ENCODE data around the gene CRYBG1. TPM values are rescaled to one million over a fixed set of nuclear protein-coding genes. Genes with fewer than 3 reads are reported as not detected.

Gene CRYBG1
- total RNA-seq, 1 experiment from 2014 or later = 19.9 TPM

DNA sequence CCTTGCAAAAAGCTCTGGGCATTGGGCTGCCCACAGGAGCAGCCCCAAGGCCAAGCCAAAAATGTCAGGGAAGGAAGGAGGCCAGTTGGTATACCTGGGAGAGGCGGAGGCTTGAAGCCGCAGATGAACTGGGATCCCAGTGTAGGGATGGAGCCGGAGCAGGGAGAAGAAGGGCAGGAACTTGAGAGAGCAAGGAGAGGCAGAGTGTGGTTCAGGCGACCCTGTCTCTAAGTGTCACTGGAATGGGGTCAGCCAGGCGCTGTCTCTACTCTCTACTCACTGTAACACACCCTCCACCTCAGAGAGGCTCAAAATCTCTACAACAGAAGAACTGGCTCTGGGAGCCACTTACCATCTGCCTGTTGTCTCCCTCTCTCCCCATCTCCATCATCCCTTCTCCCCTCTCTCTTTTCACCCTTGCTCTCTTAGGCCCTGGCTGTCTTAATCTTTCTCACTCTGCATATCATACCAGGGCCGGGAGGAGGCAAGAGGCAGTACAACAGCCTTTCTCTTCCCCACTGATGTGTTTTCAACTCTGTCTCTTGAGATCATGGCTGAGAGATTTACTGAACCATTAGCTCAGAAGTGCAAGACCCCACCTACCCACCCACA is 93.3 kb downstream of the CRYBG1 start:
- DNase-seq = no peak
- H3K27ac ChIP-seq (ENCODE audit: low read length) = no peak overlapping the region
- no peak for ATAC-seq
- H3K9me2 ChIP-seq (replicated peaks; ENCODE audit: low read length) = no peaks in the 10 kb centered on the region
- no peaks in the 10 kb centered on the region for H4K20me1 ChIP-seq (ENCODE audit: low read length)
- ChIA-PET POLR2A (ENCODE audit: unreplicated experiment) (no interaction called here), CTCF (no interaction called here)
- no peak overlapping the region for H3K4me3 ChIP-seq (ENCODE audit: low read length)
- intact Hi-C loops (cut with micrococcal nuclease) = no loop called here
- H3K4me1 ChIP-seq (ENCODE audit: insufficient read depth, low read length) = no peaks in the 10 kb centered on the region
- no peaks in the 10 kb centered on the region for H3K36me3 ChIP-seq (ENCODE audit: low read depth, low read length)
- no peak overlapping the region for H3K4me2 ChIP-seq (ENCODE audit: low read length)
- TF ChIP-seq EZH2 (IDR thresholded peaks at IDR 0.05; ENCODE audit: low read length, unreplicated experiment) = no peak
- no peak for TF ChIP-seq EZH2phosphoT487 (IDR thresholded peaks at IDR 0.05; ENCODE audit: borderline replicate concordance, low read length)
- TF ChIP-seq, protein P1, sequence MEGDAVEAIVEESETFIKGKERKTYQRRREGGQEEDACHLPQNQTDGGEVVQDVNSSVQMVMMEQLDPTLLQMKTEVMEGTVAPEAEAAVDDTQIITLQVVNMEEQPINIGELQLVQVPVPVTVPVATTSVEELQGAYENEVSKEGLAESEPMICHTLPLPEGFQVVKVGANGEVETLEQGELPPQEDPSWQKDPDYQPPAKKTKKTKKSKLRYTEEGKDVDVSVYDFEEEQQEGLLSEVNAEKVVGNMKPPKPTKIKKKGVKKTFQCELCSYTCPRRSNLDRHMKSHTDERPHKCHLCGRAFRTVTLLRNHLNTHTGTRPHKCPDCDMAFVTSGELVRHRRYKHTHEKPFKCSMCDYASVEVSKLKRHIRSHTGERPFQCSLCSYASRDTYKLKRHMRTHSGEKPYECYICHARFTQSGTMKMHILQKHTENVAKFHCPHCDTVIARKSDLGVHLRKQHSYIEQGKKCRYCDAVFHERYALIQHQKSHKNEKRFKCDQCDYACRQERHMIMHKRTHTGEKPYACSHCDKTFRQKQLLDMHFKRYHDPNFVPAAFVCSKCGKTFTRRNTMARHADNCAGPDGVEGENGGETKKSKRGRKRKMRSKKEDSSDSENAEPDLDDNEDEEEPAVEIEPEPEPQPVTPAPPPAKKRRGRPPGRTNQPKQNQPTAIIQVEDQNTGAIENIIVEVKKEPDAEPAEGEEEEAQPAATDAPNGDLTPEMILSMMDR (conservative IDR thresholded peaks at IDR 0.05; ENCODE audit: low read depth, low read length) = no peak
- H3K9me3 ChIP-seq (ENCODE audit: low read length) = no peaks in the 10 kb centered on the region
- H3K9ac ChIP-seq (ENCODE audit: low read length) = no peak overlapping the region
- no peaks in the 10 kb centered on the region for H3K79me2 ChIP-seq (ENCODE audit: low read length)
- H3F3A ChIP-seq (ENCODE audit: low read length, unreplicated experiment) = no peaks in the 10 kb centered on the region
- no peak overlapping the region for H2AFZ ChIP-seq (ENCODE audit: low read length)
- H3K27me3 ChIP-seq (ENCODE audit: low read length) = no peaks in the 10 kb centered on the region
- BruUV-seq (replicated peaks) = no TSS peak

DNA sequence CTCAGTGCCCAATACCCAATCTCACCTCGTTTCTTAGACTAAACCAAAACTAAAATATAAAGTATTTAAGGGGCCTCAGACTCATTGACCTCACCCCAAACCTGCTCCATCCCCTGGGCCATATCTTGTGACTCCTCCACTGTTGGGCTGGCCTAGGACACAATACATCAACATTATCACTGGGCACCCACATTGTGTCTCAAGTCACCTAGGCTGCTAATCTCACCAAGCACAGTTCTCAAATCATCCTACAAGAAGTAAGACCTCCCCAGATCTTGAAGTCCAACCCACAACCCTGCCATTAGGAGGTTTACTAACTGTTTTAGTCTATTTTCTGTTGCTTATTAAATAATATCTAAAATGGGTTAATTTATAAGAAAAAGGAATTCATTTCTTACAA is 96.2 kb downstream of the CRYBG1 start:
- H3K27ac ChIP-seq (ENCODE audit: low read length) = no peak overlapping the region
- no peaks in the 10 kb centered on the region for H3K9me2 ChIP-seq (replicated peaks; ENCODE audit: low read length)
- no peak overlapping the region for H3K4me2 ChIP-seq (ENCODE audit: low read length)
- no peaks in the 10 kb centered on the region for H3K4me1 ChIP-seq (ENCODE audit: insufficient read depth, low read length)
- no TSS peak for BruUV-seq (replicated peaks)
- H3K79me2 ChIP-seq (ENCODE audit: low read length) = no peaks in the 10 kb centered on the region
- no peaks in the 10 kb centered on the region for H3K36me3 ChIP-seq (ENCODE audit: low read depth, low read length)
- no peaks in the 10 kb centered on the region for H4K20me1 ChIP-seq (ENCODE audit: low read length)
- no peaks in the 10 kb centered on the region for H3F3A ChIP-seq (ENCODE audit: low read length, unreplicated experiment)
- no peak overlapping the region for H3K9ac ChIP-seq (ENCODE audit: low read length)
- intact Hi-C loops (cut with micrococcal nuclease) = no loop called here
- ChIA-PET CTCF (no interaction called here), POLR2A (ENCODE audit: unreplicated experiment) (no interaction called here)
- TF ChIP-seq EZH2 (IDR thresholded peaks at IDR 0.05; ENCODE audit: low read length, unreplicated experiment) (no peak), EZH2phosphoT487 (IDR thresholded peaks at IDR 0.05; ENCODE audit: borderline replicate concordance, low read length) (no peak)
- TF ChIP-seq, protein P1 (conservative IDR thresholded peaks at IDR 0.05; ENCODE audit: low read depth, low read length) = no peak
- no peaks in the 10 kb centered on the region for H3K9me3 ChIP-seq (ENCODE audit: low read length)
- no peak overlapping the region for H3K4me3 ChIP-seq (ENCODE audit: low read length)
- ATAC-seq (no peak), DNase-seq (no peak)
- no peaks in the 10 kb centered on the region for H3K27me3 ChIP-seq (ENCODE audit: low read length)
- no peak overlapping the region for H2AFZ ChIP-seq (ENCODE audit: low read length)

DNA sequence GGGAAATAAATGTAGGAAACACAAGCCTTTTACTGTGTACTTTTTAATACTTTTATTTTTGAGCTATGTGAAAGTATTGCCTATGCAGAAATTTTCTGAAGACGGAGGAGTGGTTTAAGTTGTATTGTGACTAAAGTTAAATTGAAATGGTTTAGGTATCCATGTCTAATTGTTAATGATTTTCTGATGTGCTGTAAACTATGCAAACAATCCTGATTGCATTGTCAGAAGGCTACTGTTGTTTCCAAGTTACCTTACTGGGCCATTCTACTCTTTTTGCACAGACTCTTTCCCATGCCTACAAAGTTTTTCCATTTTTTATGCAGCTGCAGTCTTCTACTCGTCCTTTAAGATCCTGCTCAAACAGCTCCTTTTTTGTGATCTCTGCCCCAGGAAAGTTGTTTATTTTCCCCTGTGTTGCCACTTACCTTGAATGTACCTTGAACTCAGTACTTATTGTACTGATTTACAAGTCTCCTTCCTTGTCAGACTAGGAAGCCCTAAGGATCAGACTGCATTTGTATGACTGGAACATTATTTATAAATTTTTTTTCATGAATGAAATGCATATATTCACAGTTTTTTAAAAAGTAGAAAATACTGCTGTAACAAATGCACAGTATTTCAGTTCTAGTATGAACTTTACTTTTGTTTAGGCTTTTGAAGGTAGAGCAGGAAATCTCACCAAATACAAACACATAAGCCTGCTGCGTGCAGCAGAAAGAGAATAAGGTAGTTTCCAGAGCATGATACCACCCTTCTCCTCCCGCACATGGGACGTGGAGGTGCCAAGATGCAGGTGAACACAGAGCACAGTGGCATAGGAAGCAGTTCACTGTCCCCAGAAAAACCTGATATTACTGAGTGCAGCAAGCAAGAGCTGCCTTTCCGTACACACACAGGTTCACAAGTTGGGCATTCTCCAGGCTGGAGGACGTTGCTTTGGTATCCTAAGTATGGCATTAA is 97.8 kb downstream of the CRYBG1 start:
- CTCF ChIA-PET = no interaction called here
- Histone ChIP-seq H3K36me3 (ENCODE audit: low read depth, low read length) (no peaks in the 10 kb centered on the region), H2AFZ (ENCODE audit: low read length) (no peak overlapping the region), H3K9ac (ENCODE audit: low read length) (no peak overlapping the region), H3K9me2 (replicated peaks; ENCODE audit: low read length) (no peaks in the 10 kb centered on the region), H3F3A (ENCODE audit: low read length, unreplicated experiment) (no peaks in the 10 kb centered on the region), H3K4me3 (ENCODE audit: low read length) (no peak overlapping the region), H4K20me1 (ENCODE audit: low read length) (no peaks in the 10 kb centered on the region), H3K27ac (ENCODE audit: low read length) (no peak overlapping the region), H3K79me2 (ENCODE audit: low read length) (no peaks in the 10 kb centered on the region), H3K4me2 (ENCODE audit: low read length) (no peak overlapping the region), H3K9me3 (ENCODE audit: low read length) (no peaks in the 10 kb centered on the region), H3K27me3 (ENCODE audit: low read length) (no peaks in the 10 kb centered on the region), H3K4me1 (ENCODE audit: insufficient read depth, low read length) (no peaks in the 10 kb centered on the region)
- ATAC-seq = no peak
- BruUV-seq (replicated peaks) = no TSS peak
- no peak for TF ChIP-seq EZH2 (IDR thresholded peaks at IDR 0.05; ENCODE audit: low read length, unreplicated experiment)
- TF ChIP-seq, protein P1 (conservative IDR thresholded peaks at IDR 0.05; ENCODE audit: low read depth, low read length) = no peak
- no peak for TF ChIP-seq EZH2phosphoT487 (IDR thresholded peaks at IDR 0.05; ENCODE audit: borderline replicate concordance, low read length)
- DNase-seq = no peak
- intact Hi-C loops (cut with micrococcal nuclease) = no loop called here
- POLR2A ChIA-PET (ENCODE audit: unreplicated experiment) = no interaction called here

Measured in PC-3 (cell line).